CD4-positive, alpha-beta T cell (primary cell): ENCODE data around the gene AGBL2. TPM values are rescaled to one million over a fixed set of nuclear protein-coding genes. Genes with fewer than 3 reads are reported as not detected.
A peak's percentile ranks its signal among the peaks of the same experiment; 100 is the strongest.

Experiments
- ATAC-seq: fragments of 200-7000 bp; cut with Tn5 transposase; one replicate; pipeline ENCODE4 v1.10.0; 2022; ENCODE audit warnings: mild to moderate bottlenecking; ENCODE audit not compliant: poor library complexity
- CTCF ChIA-PET: fragments of 350-600 bp; sonication (Branson Sonifier 250); formaldehyde crosslinking; loops from one replicate; lab custom pipeline; 2021; ENCODE audit warnings: antibody characterized with exemption, inconsistent platforms; lab: Charles Lee
- POLR2A ChIA-PET: fragments of 350-600 bp; sonication (Branson Sonifier 250); formaldehyde crosslinking; loops from one replicate; lab custom pipeline; 2021; ENCODE audit warnings: antibody characterized with exemption, inconsistent platforms; lab: Charles Lee
- DNase-seq, 14 experiments: peaks; one replicate each; pipeline ENCODE4 v3.0.0-alpha.2; 2013 to 2020; ENCODE audit warnings: mixed read lengths in 2 of 14
- H3K27ac ChIP-seq, 2 donors: one replicate each; pipeline versions ENCODE4 v1.5.1 to v1.7.0; 2013; ENCODE audit warnings: low read length in 2 of 2, low read depth in 1 of 2, mild to moderate bottlenecking in 1 of 2
- H3K27me3 ChIP-seq, 2 experiments: 1 replicate in 1 of 2; 2 replicates in 1 of 2; pipeline versions ENCODE4 v1.6.1 to v1.7.0; 2013; ENCODE audit warnings: low read length in 2 of 2, control low read depth in 1 of 2, mild to moderate bottlenecking in 1 of 2, moderate library complexity in 1 of 2; ENCODE audit not compliant: insufficient read depth in 2 of 2, control insufficient read depth in 1 of 2
- H3K36me3 ChIP-seq: one replicate; pipeline ENCODE4 v1.6.1; 2013; ENCODE audit warnings: low read length, control low read depth; ENCODE audit not compliant: insufficient read depth
- H3K4me1 ChIP-seq: one replicate; pipeline ENCODE4 v1.6.1; 2013; ENCODE audit warnings: low read length, control low read depth; ENCODE audit not compliant: insufficient read depth
- H3K4me3 ChIP-seq: one replicate; pipeline ENCODE4 v1.5.1; 2013; ENCODE audit warnings: mild to moderate bottlenecking, low read length, moderate library complexity
- H3K9me3 ChIP-seq, 2 experiments: 1 replicate in 1 of 2; 2 replicates in 1 of 2; pipeline versions ENCODE4 v1.6.1 to v1.7.0; 2013; ENCODE audit warnings: low read length in 2 of 2, mild to moderate bottlenecking in 2 of 2, control low read depth in 1 of 2, moderate library complexity in 1 of 2; ENCODE audit not compliant: control insufficient read depth in 1 of 2, insufficient read depth in 1 of 2
- H3K27ac Mint-ChIP-seq: one replicate; pipeline ENCODE4 v1.8.0; 2020; ENCODE audit warnings: mixed read lengths
- H3K27me3 Mint-ChIP-seq: one replicate; pipeline ENCODE4 v1.8.0; 2021; ENCODE audit warnings: mixed read lengths
- H3K36me3 Mint-ChIP-seq: one replicate; pipeline ENCODE4 v1.8.0; 2021; ENCODE audit warnings: low read depth, mixed read lengths
- H3K4me1 Mint-ChIP-seq: one replicate; pipeline ENCODE4 v1.8.0; 2021; ENCODE audit warnings: low read depth, mixed read lengths
- H3K4me3 Mint-ChIP-seq: one replicate; pipeline ENCODE4 v1.8.0; 2020; ENCODE audit warnings: mild to moderate bottlenecking, mixed read lengths
- H3K9me3 Mint-ChIP-seq: one replicate; pipeline ENCODE4 v1.8.0; 2020; ENCODE audit warnings: mixed read lengths
- CTCF ChIP-seq: fragments of 200-600 bp; IDR thresholded peaks from one replicate; pipeline ENCODE4 v1.8.0; 2022; ENCODE audit warnings: antibody characterized with exemption, mild to moderate bottlenecking
- intact Hi-C, 2 experiments: fragments of 100-400 bp; cut with DNase I in 1 of 2; cut with micrococcal nuclease in 1 of 2; formaldehyde crosslinking; loops; one replicate each; pipeline versions ENCODE4 v1.15.1 to v1.9.0; 2023 to 2025; cut with DNase I, micrococcal nuclease
- total RNA-seq, 174 experiments: library from RNA in 2 of 174; stranded (reverse) in 2 of 174; gene quantifications; one replicate each; pipeline ENCODE4 v1.2.3 and lab custom pipeline; 2021 to 2026

Gene AGBL2
- total RNA-seq, 2 experiments from 2014 or later, result 3.6 to 4.4 TPM

- ATAC-seq, result no peak
- POLR2A ChIA-PET, result interaction anchor here (0.6 kb wide), 1 partner anchor 9 kb away, joined by 3 read pairs; no protein-coding TSS in a partner anchor
- Mint-ChIP-seq H3K4me3 (no peak overlapping the region), H3K4me1 (peaks cover under 1% of the 10 kb centered on the region), H3K27ac (no peak overlapping the region), H3K27me3 (no peaks in the 10 kb centered on the region), H3K36me3 (peaks cover 72% of the 10 kb centered on the region), H3K9me3 (no peaks in the 10 kb centered on the region)
- no peak for DNase-seq
- Histone ChIP-seq H3K4me3 (no peak overlapping the region), H3K36me3 (peaks cover 88% of the 10 kb centered on the region), H3K27ac (no peak overlapping the region), H3K27me3 (no peaks in the 10 kb centered on the region), H3K4me1 (peaks cover under 1% of the 10 kb centered on the region), H3K9me3 (no peaks in the 10 kb centered on the region)
- no peak for TF ChIP-seq CTCF
- intact Hi-C loops, result no loop called here
- CTCF ChIA-PET, result no interaction called here
Measured at GRCh38 chr11:47720651-47721050, 5.5 kb upstream of the AGBL2 start.

GRCh38 chr11:47716692-47717091 lies 1.5 kb upstream of the AGBL2 start:
- H3K36me3 ChIP-seq, result peaks cover 53% of the 10 kb centered on the region
- peak overlapping the region; percentile 35 for H3K4me3 Mint-ChIP-seq

GRCh38 chr11:47714554-47715081 lies 551 bp downstream of the AGBL2 start:
- CTCF ChIA-PET, result interaction anchor here (0.8 to 1.1 kb wide), 2 partner anchors 27 to 260 kb away, joined by 3 read pairs; no protein-coding TSS in a partner anchor
- Mint-ChIP-seq H3K27me3 (no peaks in the 10 kb centered on the region), H3K4me1 (peaks cover 19% of the 10 kb centered on the region), H3K36me3 (peaks cover 33% of the 10 kb centered on the region), H3K9me3 (no peaks in the 10 kb centered on the region), H3K4me3 (peak overlapping the region; percentile 97), H3K27ac (peak overlapping the region; percentile 93)
- peaks cover 33% of the 10 kb centered on the region for H3K36me3 ChIP-seq
- peak overlapping the region; percentile 96 for H3K4me3 ChIP-seq
- no peaks in the 10 kb centered on the region for H3K9me3 ChIP-seq
- H3K4me1 ChIP-seq, result peaks cover 13% of the 10 kb centered on the region
- DNase-seq (peak in 10 of 14 experiments; percentile 1 to 40 (median 6)), ATAC-seq (no peak)
- no peaks in the 10 kb centered on the region for H3K27me3 ChIP-seq
- no peak for TF ChIP-seq CTCF
- POLR2A ChIA-PET, result interaction anchor here (0.6 to 2.7 kb wide), 11 partner anchors 10 to 1097 kb away, joined by 3 to 16 read pairs (median 8); partner anchors contain the start of genes ATG13, CELF1, FNBP4 and NUP160
- intact Hi-C loops, result loop anchor here (1.0 to 10.0 kb wide), 5 partner anchors 54 to 137 kb away; partner anchors contain the start of genes KBTBD4 (in 1 of the 2), MTCH2 (in 1 of the 2), NDUFS3 (in 1 of the 2) and NUP160 (in 1 of the 2)
- peak overlapping the region; percentile 91 to 94 for H3K27ac ChIP-seq

More at GRCh38 chr11:47716692-47717091, 1.5 kb upstream of the AGBL2 start:
- ATAC-seq (no peak), DNase-seq (peak in 2 of 14 experiments; percentile 20 to 35)
- ChIA-PET CTCF (no interaction called here), POLR2A (no interaction called here)
- peaks cover 19% of the 10 kb centered on the region for H3K4me1 Mint-ChIP-seq
- Histone ChIP-seq H3K4me3 (no peak overlapping the region), H3K9me3 (no peaks in the 10 kb centered on the region), H3K27me3 (no peaks in the 10 kb centered on the region), H3K27ac (no peak overlapping the region), H3K4me1 (peaks cover 13% of the 10 kb centered on the region)
- no peak for TF ChIP-seq CTCF
- no peaks in the 10 kb centered on the region for H3K27me3 Mint-ChIP-seq
- intact Hi-C loops, result loop anchor here in 1 of 2 experiments (5.0 to 10.0 kb wide), 2 partner anchors 128 to 139 kb away; partner anchors contain the start of genes KBTBD4, NDUFS3 and NUP160
- H3K27ac Mint-ChIP-seq, result peak overlapping the region; percentile 49
- peaks cover 46% of the 10 kb centered on the region for H3K36me3 Mint-ChIP-seq
- no peaks in the 10 kb centered on the region for H3K9me3 Mint-ChIP-seq
